ENCODE results near the gene MYBPC1.

MYBPC1 gene

GRCh38 chr12:101599771-101600484 is 5.2 kb downstream of the MYBPC1 start:
- Histone ChIP-seq H3K79me1 (ENCODE audit: low read depth, low read length) (no peaks in the 10 kb centered on the region), H4K8ac (ENCODE audit: low read depth, low read length) (no peak overlapping the region), H3K27me3 (ENCODE audit: control insufficient read depth in 3 of 3, insufficient read depth in 3 of 3, low read depth in 1 of 3, low read length in 3 of 3) (no peaks in the 10 kb centered on the region), H3K4me3 (ENCODE audit: low read length in 2 of 2) (no peak overlapping the region), H3K36me3 (replicated peaks in 1 of 2; ENCODE audit: control insufficient read depth in 2 of 2, insufficient read depth in 2 of 2, low read length in 2 of 2) (no peaks in the 10 kb centered on the region), H2AK5ac (ENCODE audit: low read depth, low read length) (no peak overlapping the region), H2BK15ac (ENCODE audit: low read length) (no peak overlapping the region), H3K23ac (ENCODE audit: low read depth, low read length, poor library complexity) (no peak overlapping the region), H3K4me1 (ENCODE audit: control insufficient read depth in 2 of 2, insufficient read depth in 1 of 2, low read depth in 1 of 2, low read length in 2 of 2) (no peaks in the 10 kb centered on the region), H2BK120ac (ENCODE audit: low read depth, low read length) (no peak overlapping the region), H2BK5ac (ENCODE audit: low read length) (no peak overlapping the region), H3K4me2 (ENCODE audit: insufficient read depth, low read length, poor library complexity, severe bottlenecking) (no peak overlapping the region), H3K9me3 (replicated peaks in 1 of 2; ENCODE audit: control insufficient read depth in 2 of 2, insufficient read depth in 1 of 2, low read depth in 1 of 2, low read length in 2 of 2) (no peaks in the 10 kb centered on the region), H3K4ac (ENCODE audit: low read length) (no peak overlapping the region), H3K18ac (ENCODE audit: low read length) (no peak overlapping the region), H2BK12ac (ENCODE audit: low read length) (no peak overlapping the region), H3K27ac (replicated peaks; ENCODE audit: low read length) (no peak overlapping the region), H2AFZ (ENCODE audit: low read length) (no peak overlapping the region), H3K9ac (ENCODE audit: low read depth, low read length, poor library complexity) (no peak overlapping the region), H3K14ac (ENCODE audit: low read length) (no peak overlapping the region), H4K91ac (ENCODE audit: low read depth, low read length, poor library complexity) (no peak overlapping the region)
- no CpG with 5 or more reads among the region's 5 CpGs for WGBS, 2 donors (ENCODE audit: extremely low coverage in 2 of 2, insufficient read length in 2 of 2, insufficient replicate concordance in 1 of 2)
- no peak for DNase-seq (ENCODE audit: low spot score)

- no peaks in the 10 kb centered on the region for H3K79me1 ChIP-seq (ENCODE audit: low read depth, low read length)
- no peak overlapping the region for H3K27ac ChIP-seq (replicated peaks; ENCODE audit: low read length)
- H3K4ac ChIP-seq (ENCODE audit: low read length), result no peak overlapping the region
- H2BK5ac ChIP-seq (ENCODE audit: low read length), result no peak overlapping the region
- no peak overlapping the region for H4K8ac ChIP-seq (ENCODE audit: low read depth, low read length)
- H3K14ac ChIP-seq (ENCODE audit: low read length), result no peak overlapping the region
- H4K91ac ChIP-seq (ENCODE audit: low read depth, low read length, poor library complexity), result no peak overlapping the region
- H3K9me3 ChIP-seq (replicated peaks in 1 of 2; ENCODE audit: control insufficient read depth in 2 of 2, insufficient read depth in 1 of 2, low read depth in 1 of 2, low read length in 2 of 2), result no peaks in the 10 kb centered on the region
- no peak overlapping the region for H3K4me3 ChIP-seq (ENCODE audit: low read length in 2 of 2)
- no peak overlapping the region for H2BK12ac ChIP-seq (ENCODE audit: low read length)
- H3K4me1 ChIP-seq (ENCODE audit: control insufficient read depth in 2 of 2, insufficient read depth in 1 of 2, low read depth in 1 of 2, low read length in 2 of 2), result no peaks in the 10 kb centered on the region
- H2BK15ac ChIP-seq (ENCODE audit: low read length), result no peak overlapping the region
- H2AFZ ChIP-seq (ENCODE audit: low read length), result no peak overlapping the region
- no CpG with 5 or more reads among the region's 1 CpG for WGBS, 2 donors (ENCODE audit: extremely low coverage in 2 of 2, insufficient read length in 2 of 2, insufficient replicate concordance in 1 of 2)
- DNase-seq (ENCODE audit: low spot score), result no peak
- H3K27me3 ChIP-seq (ENCODE audit: control insufficient read depth in 3 of 3, insufficient read depth in 3 of 3, low read depth in 1 of 3, low read length in 3 of 3), result no peaks in the 10 kb centered on the region
- no peak overlapping the region for H2AK5ac ChIP-seq (ENCODE audit: low read depth, low read length)
- H3K23ac ChIP-seq (ENCODE audit: low read depth, low read length, poor library complexity), result no peak overlapping the region
- H3K18ac ChIP-seq (ENCODE audit: low read length), result no peak overlapping the region
- H3K36me3 ChIP-seq (replicated peaks in 1 of 2; ENCODE audit: control insufficient read depth in 2 of 2, insufficient read depth in 2 of 2, low read length in 2 of 2), result no peaks in the 10 kb centered on the region
- no peak overlapping the region for H2BK120ac ChIP-seq (ENCODE audit: low read depth, low read length)
- no peak overlapping the region for H3K9ac ChIP-seq (ENCODE audit: low read depth, low read length, poor library complexity)
- no peak overlapping the region for H3K4me2 ChIP-seq (ENCODE audit: insufficient read depth, low read length, poor library complexity, severe bottlenecking)
Observed at GRCh38 chr12:101604132-101604531, 9.4 kb downstream of the MYBPC1 start.

DNA sequence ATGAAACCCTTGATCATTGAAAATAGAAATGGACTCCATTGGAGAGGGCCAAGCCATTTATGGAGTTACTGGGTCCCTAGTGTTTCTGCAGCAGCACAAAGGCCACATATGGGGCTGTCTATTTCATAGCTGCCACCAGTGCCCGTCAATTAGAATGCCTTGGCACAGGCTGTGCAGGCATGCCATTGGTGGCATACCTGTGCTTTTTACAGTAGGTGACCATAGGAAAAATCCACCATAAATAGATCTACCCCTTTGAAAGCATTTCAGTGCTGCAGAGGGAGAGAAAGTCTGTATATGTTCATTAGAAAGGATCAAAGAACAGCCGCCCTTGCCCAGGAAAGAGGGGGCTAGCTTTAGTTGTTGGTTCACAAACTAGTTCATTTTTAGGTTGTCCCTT is 13.1 kb downstream of the MYBPC1 start:
- no peaks in the 10 kb centered on the region for H3K9me3 ChIP-seq (replicated peaks in 1 of 2; ENCODE audit: control insufficient read depth in 2 of 2, insufficient read depth in 1 of 2, low read depth in 1 of 2, low read length in 2 of 2)
- no peak overlapping the region for H3K27ac ChIP-seq (replicated peaks; ENCODE audit: low read length)
- no peak overlapping the region for H4K91ac ChIP-seq (ENCODE audit: low read depth, low read length, poor library complexity)

DNA sequence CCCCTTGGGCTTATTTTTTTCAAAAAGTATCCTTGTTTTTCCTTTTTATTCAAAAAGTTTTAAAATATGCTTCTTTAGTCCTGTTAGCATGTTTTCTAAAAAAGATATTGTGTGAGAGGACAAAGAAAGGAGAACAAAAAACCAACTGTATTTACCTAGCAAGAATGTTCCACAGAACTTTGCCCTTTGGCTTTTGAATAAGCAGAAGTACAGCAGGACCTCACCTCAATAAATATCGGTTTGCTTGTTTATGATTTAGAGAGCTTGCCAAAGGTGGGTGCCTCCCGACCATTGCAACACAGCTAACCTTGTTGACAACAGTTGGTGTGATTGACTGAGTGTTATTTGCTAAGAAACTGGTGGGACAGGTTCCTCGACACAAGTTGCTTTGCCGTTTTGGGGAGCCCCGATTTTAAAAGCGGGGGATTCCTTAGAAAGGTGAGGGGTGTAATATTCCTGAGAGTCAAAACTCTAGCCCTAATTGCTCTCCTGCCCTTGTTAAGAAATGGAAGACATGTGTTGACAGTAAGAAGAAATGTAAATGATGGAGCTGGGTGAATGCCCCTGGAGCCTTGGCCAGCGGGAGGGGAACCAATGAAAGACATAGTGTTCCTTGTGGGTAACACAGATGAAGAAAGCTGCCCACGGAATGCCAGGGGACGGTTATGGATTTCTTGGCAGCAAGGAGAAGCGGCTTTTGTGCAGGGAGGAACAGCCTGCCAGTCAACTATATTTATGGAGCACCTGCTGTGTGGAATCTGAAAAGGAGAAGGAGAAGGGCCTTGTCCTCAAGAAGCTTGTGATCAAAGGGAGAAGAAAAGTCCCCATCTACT is 13.7 kb downstream of the MYBPC1 start:
- Histone ChIP-seq H3K4me3 (ENCODE audit: low read length in 2 of 2) (no peak overlapping the region), H3K4me1 (ENCODE audit: control insufficient read depth in 2 of 2, insufficient read depth in 1 of 2, low read depth in 1 of 2, low read length in 2 of 2) (no peaks in the 10 kb centered on the region), H3K27me3 (ENCODE audit: control insufficient read depth in 3 of 3, insufficient read depth in 3 of 3, low read depth in 1 of 3, low read length in 3 of 3) (no peaks in the 10 kb centered on the region), H3K79me1 (ENCODE audit: low read depth, low read length) (no peaks in the 10 kb centered on the region), H3K9me3 (replicated peaks in 1 of 2; ENCODE audit: control insufficient read depth in 2 of 2, insufficient read depth in 1 of 2, low read depth in 1 of 2, low read length in 2 of 2) (no peaks in the 10 kb centered on the region), H2AK5ac (ENCODE audit: low read depth, low read length) (no peak overlapping the region), H2AFZ (ENCODE audit: low read length) (no peak overlapping the region), H3K14ac (ENCODE audit: low read length) (no peak overlapping the region), H3K9ac (ENCODE audit: low read depth, low read length, poor library complexity) (no peak overlapping the region), H4K91ac (ENCODE audit: low read depth, low read length, poor library complexity) (no peak overlapping the region), H3K4ac (ENCODE audit: low read length) (no peak overlapping the region), H3K4me2 (ENCODE audit: insufficient read depth, low read length, poor library complexity, severe bottlenecking) (no peak overlapping the region), H2BK120ac (ENCODE audit: low read depth, low read length) (no peak overlapping the region), H3K27ac (replicated peaks; ENCODE audit: low read length) (no peak overlapping the region), H3K23ac (ENCODE audit: low read depth, low read length, poor library complexity) (no peak overlapping the region), H3K18ac (ENCODE audit: low read length) (no peak overlapping the region), H2BK12ac (ENCODE audit: low read length) (no peak overlapping the region), H3K36me3 (replicated peaks in 1 of 2; ENCODE audit: control insufficient read depth in 2 of 2, insufficient read depth in 2 of 2, low read length in 2 of 2) (no peaks in the 10 kb centered on the region), H2BK5ac (ENCODE audit: low read length) (no peak overlapping the region), H4K8ac (ENCODE audit: low read depth, low read length) (no peak overlapping the region), H2BK15ac (ENCODE audit: low read length) (no peak overlapping the region)
- WGBS, 2 donors (ENCODE audit: extremely low coverage in 2 of 2, insufficient read length in 2 of 2, insufficient replicate concordance in 1 of 2), result no CpG with 5 or more reads among the region's 10 CpGs
- DNase-seq (ENCODE audit: low spot score), result no peak

More for the DNA sequence above, 13.1 kb downstream of the MYBPC1 start:
- Histone ChIP-seq H2BK5ac (ENCODE audit: low read length) (no peak overlapping the region), H2BK120ac (ENCODE audit: low read depth, low read length) (no peak overlapping the region), H3K4me1 (ENCODE audit: control insufficient read depth in 2 of 2, insufficient read depth in 1 of 2, low read depth in 1 of 2, low read length in 2 of 2) (no peaks in the 10 kb centered on the region), H3K4ac (ENCODE audit: low read length) (no peak overlapping the region), H3K18ac (ENCODE audit: low read length) (no peak overlapping the region), H3K14ac (ENCODE audit: low read length) (no peak overlapping the region), H3K36me3 (replicated peaks in 1 of 2; ENCODE audit: control insufficient read depth in 2 of 2, insufficient read depth in 2 of 2, low read length in 2 of 2) (no peaks in the 10 kb centered on the region), H2AFZ (ENCODE audit: low read length) (no peak overlapping the region), H3K79me1 (ENCODE audit: low read depth, low read length) (no peaks in the 10 kb centered on the region), H3K27me3 (ENCODE audit: control insufficient read depth in 3 of 3, insufficient read depth in 3 of 3, low read depth in 1 of 3, low read length in 3 of 3) (no peaks in the 10 kb centered on the region), H2BK12ac (ENCODE audit: low read length) (no peak overlapping the region), H2AK5ac (ENCODE audit: low read depth, low read length) (no peak overlapping the region), H3K23ac (ENCODE audit: low read depth, low read length, poor library complexity) (no peak overlapping the region), H2BK15ac (ENCODE audit: low read length) (no peak overlapping the region), H3K9ac (ENCODE audit: low read depth, low read length, poor library complexity) (no peak overlapping the region), H3K4me3 (ENCODE audit: low read length in 2 of 2) (no peak overlapping the region), H3K4me2 (ENCODE audit: insufficient read depth, low read length, poor library complexity, severe bottlenecking) (no peak overlapping the region), H4K8ac (ENCODE audit: low read depth, low read length) (no peak overlapping the region)
- no peak for DNase-seq (ENCODE audit: low spot score)
- no CpG with 5 or more reads among the region's 2 CpGs for WGBS, 2 donors (ENCODE audit: extremely low coverage in 2 of 2, insufficient read length in 2 of 2, insufficient replicate concordance in 1 of 2)

Data from neuronal stem cell (in vitro differentiated cells).